ENCODE data around the gene ELMOD1.

- TF ChIP-seq CTCF (IDR thresholded peaks at IDR 0.05) (no peak), POLR2A (IDR thresholded peaks at IDR 0.05) (no peak)
Observed at GRCh38 chr11:107631931-107632330, 41.0 kb downstream of the ELMOD1 start.
